Measurements from ENCODE around the gene RAB23. TPM values are rescaled to one million over a fixed set of nuclear protein-coding genes. Genes with fewer than 3 reads are reported as not detected.

The RAB23 gene
- total RNA-seq, 2 donors from 2014 or later, result 21.0 to 29.8 TPM

DNA sequence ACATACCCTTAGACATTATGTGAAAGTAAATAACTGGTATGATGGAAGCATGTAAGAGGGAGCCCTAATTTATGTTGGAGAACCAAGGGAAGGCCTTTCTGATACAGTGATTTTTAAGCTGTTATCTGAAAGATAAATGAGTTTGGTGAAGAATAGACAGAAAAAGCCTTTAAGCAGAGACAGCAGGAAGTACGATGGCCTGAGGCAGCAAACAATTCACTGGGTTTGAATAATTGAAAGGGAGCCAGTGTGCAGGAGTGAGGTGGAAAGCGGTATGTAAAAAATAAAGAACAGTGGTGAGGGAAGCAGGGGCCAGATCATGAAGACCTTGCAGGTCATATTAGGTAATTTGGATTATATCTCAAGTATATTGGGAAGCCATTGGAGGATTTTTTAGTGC, 4.1 kb upstream of the RAB23 start:
- Histone ChIP-seq H3K9me3 (ENCODE audit: control insufficient read depth, low read length) (no peaks in the 10 kb centered on the region), H3K36me3 (ENCODE audit: control insufficient read depth, insufficient read depth, low read length) (no peaks in the 10 kb centered on the region), H3K4me1 (ENCODE audit: control insufficient read depth, insufficient read depth, low read length) (no peaks in the 10 kb centered on the region), H3K9ac (ENCODE audit: extremely low read depth, low read length, poor library complexity, severe bottlenecking) (no peak overlapping the region), H3K27me3 (ENCODE audit: control insufficient read depth, insufficient read depth, low read length, poor library complexity, severe bottlenecking) (no peaks in the 10 kb centered on the region), H3K4me3 (ENCODE audit: low read length) (no peak overlapping the region), H3K27ac (ENCODE audit: low read depth, low read length) (no peak overlapping the region)
- H3K4me1 Mint-ChIP-seq, result peaks cover 22% of the 10 kb centered on the region
- TF ChIP-seq, protein P1, sequence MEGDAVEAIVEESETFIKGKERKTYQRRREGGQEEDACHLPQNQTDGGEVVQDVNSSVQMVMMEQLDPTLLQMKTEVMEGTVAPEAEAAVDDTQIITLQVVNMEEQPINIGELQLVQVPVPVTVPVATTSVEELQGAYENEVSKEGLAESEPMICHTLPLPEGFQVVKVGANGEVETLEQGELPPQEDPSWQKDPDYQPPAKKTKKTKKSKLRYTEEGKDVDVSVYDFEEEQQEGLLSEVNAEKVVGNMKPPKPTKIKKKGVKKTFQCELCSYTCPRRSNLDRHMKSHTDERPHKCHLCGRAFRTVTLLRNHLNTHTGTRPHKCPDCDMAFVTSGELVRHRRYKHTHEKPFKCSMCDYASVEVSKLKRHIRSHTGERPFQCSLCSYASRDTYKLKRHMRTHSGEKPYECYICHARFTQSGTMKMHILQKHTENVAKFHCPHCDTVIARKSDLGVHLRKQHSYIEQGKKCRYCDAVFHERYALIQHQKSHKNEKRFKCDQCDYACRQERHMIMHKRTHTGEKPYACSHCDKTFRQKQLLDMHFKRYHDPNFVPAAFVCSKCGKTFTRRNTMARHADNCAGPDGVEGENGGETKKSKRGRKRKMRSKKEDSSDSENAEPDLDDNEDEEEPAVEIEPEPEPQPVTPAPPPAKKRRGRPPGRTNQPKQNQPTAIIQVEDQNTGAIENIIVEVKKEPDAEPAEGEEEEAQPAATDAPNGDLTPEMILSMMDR (conservative IDR thresholded peaks at IDR 0.05), result no peak
- DNase-seq, result no peak
- H3K36me3 Mint-ChIP-seq (ENCODE audit: low read depth), result no peaks in the 10 kb centered on the region
- H3K4me3 Mint-ChIP-seq, result no peak overlapping the region
- no peaks in the 10 kb centered on the region for H3K9me3 Mint-ChIP-seq
- no peak overlapping the region for H3K27ac Mint-ChIP-seq
- WGBS, 2 experiments (ENCODE audit: insufficient coverage in 1 of 2, insufficient read length in 1 of 2), result 78 to 83% methylated on average over 2 of the region's 2 CpGs
- H3K27me3 Mint-ChIP-seq (ENCODE audit: insufficient read depth), result no peaks in the 10 kb centered on the region

DNA sequence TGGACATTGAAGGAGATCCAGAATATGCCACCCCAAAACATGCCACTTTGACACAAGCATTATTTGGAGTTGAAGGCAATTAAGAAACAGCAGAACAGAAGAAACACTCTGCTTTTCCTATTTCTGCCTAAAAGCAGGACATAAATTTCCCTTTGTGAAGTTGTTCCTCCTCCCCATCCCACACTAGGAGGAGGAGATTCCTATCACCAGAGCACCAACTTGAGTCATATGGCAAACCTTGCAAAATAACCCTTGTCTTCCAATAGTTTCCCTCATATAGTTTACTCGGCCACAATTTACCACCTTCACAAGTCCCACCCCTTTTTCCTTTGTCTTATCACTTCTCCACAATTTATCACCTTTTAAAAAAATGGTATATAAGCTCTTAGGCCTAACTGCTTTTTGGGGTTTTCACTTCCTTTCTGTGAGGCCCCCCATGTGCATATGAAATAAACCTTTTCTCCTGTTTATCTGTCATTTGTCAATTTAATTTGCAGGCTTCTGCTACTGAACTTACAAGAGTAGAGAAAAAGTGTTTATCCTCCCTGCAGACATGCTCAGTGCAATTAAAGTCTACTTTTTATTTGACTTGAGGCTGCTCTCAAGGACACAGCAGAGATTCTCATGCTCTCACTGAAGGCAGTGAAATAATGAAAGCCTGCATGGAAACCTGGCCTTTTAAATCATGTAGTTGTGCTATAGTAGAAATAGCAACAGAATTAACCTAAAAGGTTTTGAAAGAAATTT, 2.8 kb upstream of the RAB23 start:
- Histone ChIP-seq H3K27ac (ENCODE audit: low read depth, low read length) (no peak overlapping the region), H3K36me3 (ENCODE audit: control insufficient read depth, insufficient read depth, low read length) (no peaks in the 10 kb centered on the region), H3K27me3 (ENCODE audit: control insufficient read depth, insufficient read depth, low read length, poor library complexity, severe bottlenecking) (no peaks in the 10 kb centered on the region), H3K4me1 (ENCODE audit: control insufficient read depth, insufficient read depth, low read length) (no peaks in the 10 kb centered on the region), H3K9me3 (ENCODE audit: control insufficient read depth, low read length) (peaks cover 6% of the 10 kb centered on the region), H3K9ac (ENCODE audit: extremely low read depth, low read length, poor library complexity, severe bottlenecking) (no peak overlapping the region), H3K4me3 (ENCODE audit: low read length) (no peak overlapping the region)
- 58 to 75% methylated on average over 1 of the region's 1 CpG for WGBS, 2 experiments (ENCODE audit: insufficient coverage in 1 of 2, insufficient read length in 1 of 2)
- Mint-ChIP-seq H3K4me3 (no peak overlapping the region), H3K36me3 (ENCODE audit: low read depth) (peaks cover 6% of the 10 kb centered on the region), H3K9me3 (peaks cover 6% of the 10 kb centered on the region), H3K4me1 (peaks cover 19% of the 10 kb centered on the region), H3K27me3 (ENCODE audit: insufficient read depth) (no peaks in the 10 kb centered on the region), H3K27ac (no peak overlapping the region)
- TF ChIP-seq, protein P1 (conservative IDR thresholded peaks at IDR 0.05), result no peak
- DNase-seq, result no peak

DNA sequence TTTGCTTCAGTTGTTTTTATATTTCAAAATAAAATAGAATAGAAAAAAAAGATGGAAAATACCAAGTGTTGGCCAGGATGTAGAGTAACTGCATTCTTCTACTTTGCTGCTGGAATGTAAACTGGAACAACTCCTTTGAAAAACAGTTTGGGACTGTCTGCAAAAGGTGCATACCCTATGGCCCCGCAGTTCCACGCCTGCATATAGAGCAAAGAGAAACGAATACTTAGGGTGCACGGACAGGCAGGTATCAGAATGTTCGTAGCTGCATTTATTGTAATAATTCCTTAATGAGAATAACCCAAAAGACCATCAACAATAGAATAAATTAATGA, 603 bp upstream of the RAB23 start:
- Histone ChIP-seq H3K4me1 (ENCODE audit: control insufficient read depth, insufficient read depth, low read length) (no peaks in the 10 kb centered on the region), H3K27me3 (ENCODE audit: control insufficient read depth, insufficient read depth, low read length, poor library complexity, severe bottlenecking) (no peaks in the 10 kb centered on the region), H3K4me3 (ENCODE audit: low read length) (peak overlapping the region; percentile 93), H3K36me3 (ENCODE audit: control insufficient read depth, insufficient read depth, low read length) (no peaks in the 10 kb centered on the region), H3K9ac (ENCODE audit: extremely low read depth, low read length, poor library complexity, severe bottlenecking) (peak overlapping the region; percentile 62), H3K9me3 (ENCODE audit: control insufficient read depth, low read length) (peaks cover 17% of the 10 kb centered on the region), H3K27ac (ENCODE audit: low read depth, low read length) (no peak overlapping the region)
- Mint-ChIP-seq H3K9me3 (peaks cover 11% of the 10 kb centered on the region), H3K4me3 (peak overlapping the region; percentile 90), H3K27ac (no peak overlapping the region), H3K4me1 (peaks cover 19% of the 10 kb centered on the region), H3K27me3 (ENCODE audit: insufficient read depth) (no peaks in the 10 kb centered on the region), H3K36me3 (ENCODE audit: low read depth) (peaks cover 21% of the 10 kb centered on the region)
- 43 to 52% methylated on average over 3 to 5 of the region's 5 CpGs for WGBS, 2 experiments (ENCODE audit: insufficient coverage in 1 of 2, insufficient read length in 1 of 2)
- TF ChIP-seq, protein P1 (conservative IDR thresholded peaks at IDR 0.05), result no peak
- DNase-seq, result no peak

All from endodermal cell (in vitro differentiated cells).